NB4 (cell line): Measurements from ENCODE around the gene RBM47.
"Not testable (repeated sequence)": the region's sequence is repeated elsewhere in the genome, so short reads cannot be mapped to it uniquely, and the experiment has no call there.

ENCODE experiments used
- DNase-seq: peaks from one replicate; pipeline ENCODE4 v3.0.0; 2010; ENCODE audit warnings: low read depth
- H3K4me3 ChIP-seq: one replicate; pipeline ENCODE4 v1.5.1; 2011; ENCODE audit warnings: mild to moderate bottlenecking, low read depth, low read length, moderate library complexity
- CTCF ChIP-seq: IDR thresholded peaks from one replicate; pipeline ENCODE4 v1.5.1; 2012; ENCODE audit warnings: low read depth, low read length
- MAX ChIP-seq: IDR thresholded peaks from 2 replicates; pipeline ENCODE4 v1.6.1; 2011; ENCODE audit warnings: low read depth, low read length
- MYC ChIP-seq: IDR thresholded peaks from 2 replicates; pipeline ENCODE4 v1.6.1; 2011; ENCODE audit warnings: low read depth, low read length
- POLR2A ChIP-seq: IDR thresholded peaks from 2 replicates; pipeline ENCODE4 v1.6.1; 2011; ENCODE audit warnings: mild to moderate bottlenecking; ENCODE audit not compliant: insufficient read length; ENCODE audit errors: extremely low read depth

RBM47 gene

GRCh38 chr4:40414673-40415072, 215.0 kb downstream of the RBM47 start:
- no peak overlapping the region for H3K4me3 ChIP-seq
- TF ChIP-seq POLR2A (no peak), MAX (no peak), MYC (no peak), CTCF (no peak)
- no peak for DNase-seq

DNA sequence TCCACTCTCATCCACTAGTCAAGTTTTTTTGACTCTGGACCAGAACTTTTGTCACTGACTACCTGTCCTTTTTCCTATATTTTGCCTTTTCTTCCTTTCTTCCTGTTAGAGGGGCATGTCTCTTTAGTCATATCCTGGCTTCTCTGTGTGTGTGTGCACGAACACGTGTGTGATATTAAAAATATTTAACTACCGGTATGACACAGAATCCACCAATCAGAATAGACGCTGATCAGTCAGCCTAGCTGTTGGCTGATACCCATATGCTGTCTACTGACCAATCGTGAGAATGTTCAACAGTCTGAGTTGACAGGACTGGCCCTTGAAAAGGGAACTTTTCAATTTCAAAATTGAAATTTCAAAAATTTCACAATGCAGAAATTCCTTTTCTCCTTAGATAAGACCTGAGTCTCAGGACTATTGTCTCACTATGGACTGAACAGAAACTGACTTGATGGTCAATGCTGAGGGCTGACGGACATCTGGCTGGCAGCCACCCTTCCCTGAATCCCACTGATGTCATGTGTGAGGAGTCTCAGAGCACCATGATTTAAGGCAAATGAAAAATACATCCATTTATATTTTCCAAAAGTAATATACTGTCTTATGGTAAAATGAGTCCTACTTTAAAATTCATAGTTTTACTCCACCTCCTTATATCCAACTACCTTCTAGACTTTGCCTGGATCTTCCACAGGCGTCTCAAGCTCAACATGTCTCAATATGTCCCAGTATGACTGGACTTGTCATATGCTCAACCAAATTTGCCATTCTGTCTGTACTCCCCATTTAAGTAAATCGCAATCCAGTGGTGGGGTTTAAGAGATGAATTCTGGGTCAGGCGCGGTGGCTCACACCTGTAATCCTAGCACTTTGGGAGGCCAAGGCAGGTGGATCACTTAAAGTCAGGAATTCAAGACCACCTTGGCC, 216.5 kb downstream of the RBM47 start:
- no peak for DNase-seq
- no peak overlapping the region for H3K4me3 ChIP-seq
- no peak for TF ChIP-seq MYC
- no peak for TF ChIP-seq MAX
- no peak for TF ChIP-seq POLR2A

DNA sequence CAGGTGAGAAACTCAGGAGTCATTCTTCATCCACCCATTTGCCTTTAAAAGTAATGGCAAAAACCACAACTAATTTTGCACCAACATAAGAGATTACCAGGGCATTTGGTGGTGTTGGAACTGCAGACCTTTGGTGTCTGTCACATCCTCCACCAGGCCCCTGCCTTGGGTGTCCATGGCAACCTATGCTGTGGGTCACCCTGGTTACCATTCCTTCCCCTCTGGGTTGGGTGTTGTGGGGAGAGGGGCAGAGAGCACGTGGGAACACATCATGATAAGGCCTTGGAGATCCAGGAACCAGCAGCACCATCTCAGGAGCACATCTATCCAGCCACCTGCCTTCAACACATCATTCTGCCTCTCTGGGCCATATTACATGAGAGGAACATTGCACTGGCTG, 217.3 kb downstream of the RBM47 start:
- TF ChIP-seq POLR2A = no peak
- TF ChIP-seq CTCF = no peak
- TF ChIP-seq MYC = no peak
- no peak for TF ChIP-seq MAX
- DNase-seq = no peak
- no peak overlapping the region for H3K4me3 ChIP-seq

DNA sequence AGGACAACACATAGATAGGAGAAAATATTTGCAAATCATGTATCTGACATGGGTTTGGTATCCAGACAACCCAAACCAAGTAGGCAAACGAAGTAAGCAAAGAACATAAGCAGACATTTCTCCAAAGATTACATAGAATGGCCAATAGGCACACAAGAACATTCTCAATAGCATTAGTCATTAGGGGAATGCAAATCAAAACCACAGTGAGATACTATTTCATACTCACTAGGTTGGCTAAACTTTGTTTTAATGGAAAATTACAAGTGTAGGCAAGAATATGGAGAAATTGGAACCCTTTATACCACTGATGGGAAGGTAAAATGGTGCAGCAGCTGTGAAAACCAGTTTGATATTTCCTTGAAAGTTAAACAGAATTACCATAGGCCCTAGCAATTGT, 219.8 kb downstream of the RBM47 start:
- TF ChIP-seq POLR2A (no peak), MAX (no peak), MYC (no peak), CTCF (no peak)
- no peak for DNase-seq
- H3K4me3 ChIP-seq = no peak overlapping the region

- H3K4me3 ChIP-seq, DNase-seq: not testable (repeated sequence)
Observed at GRCh38 chr4:40407468-40407867, 222.2 kb downstream of the RBM47 start.

- DNase-seq = no peak
- TF ChIP-seq MAX (no peak), POLR2A (no peak), MYC (no peak), CTCF (no peak)
- H3K4me3 ChIP-seq = no peak overlapping the region
Observed at GRCh38 chr4:40406340-40406739, 223.3 kb downstream of the RBM47 start.
